Fibroblast of lung (primary cell): Measurements from ENCODE around the gene LAMB3.

ENCODE experiments used
- CTCF ChIP-seq, 2 donors: IDR thresholded peaks in 1 of 2; conservative IDR thresholded peaks in 1 of 2; 1 replicate in 1 of 2; 2 replicates in 1 of 2; pipeline ENCODE4 v1.5.1; 2011 to 2012; ENCODE audit warnings: low read length in 2 of 2, control low read depth in 1 of 2, inconsistent platforms in 1 of 2, low read depth in 1 of 2, mild to moderate bottlenecking in 1 of 2
- EZH2 ChIP-seq: IDR thresholded peaks from 2 replicates; pipeline ENCODE4 v1.5.1; 2012; ENCODE audit warnings: low read length, control low read depth, mild to moderate bottlenecking; ENCODE audit errors: missing control alignments

DNA sequence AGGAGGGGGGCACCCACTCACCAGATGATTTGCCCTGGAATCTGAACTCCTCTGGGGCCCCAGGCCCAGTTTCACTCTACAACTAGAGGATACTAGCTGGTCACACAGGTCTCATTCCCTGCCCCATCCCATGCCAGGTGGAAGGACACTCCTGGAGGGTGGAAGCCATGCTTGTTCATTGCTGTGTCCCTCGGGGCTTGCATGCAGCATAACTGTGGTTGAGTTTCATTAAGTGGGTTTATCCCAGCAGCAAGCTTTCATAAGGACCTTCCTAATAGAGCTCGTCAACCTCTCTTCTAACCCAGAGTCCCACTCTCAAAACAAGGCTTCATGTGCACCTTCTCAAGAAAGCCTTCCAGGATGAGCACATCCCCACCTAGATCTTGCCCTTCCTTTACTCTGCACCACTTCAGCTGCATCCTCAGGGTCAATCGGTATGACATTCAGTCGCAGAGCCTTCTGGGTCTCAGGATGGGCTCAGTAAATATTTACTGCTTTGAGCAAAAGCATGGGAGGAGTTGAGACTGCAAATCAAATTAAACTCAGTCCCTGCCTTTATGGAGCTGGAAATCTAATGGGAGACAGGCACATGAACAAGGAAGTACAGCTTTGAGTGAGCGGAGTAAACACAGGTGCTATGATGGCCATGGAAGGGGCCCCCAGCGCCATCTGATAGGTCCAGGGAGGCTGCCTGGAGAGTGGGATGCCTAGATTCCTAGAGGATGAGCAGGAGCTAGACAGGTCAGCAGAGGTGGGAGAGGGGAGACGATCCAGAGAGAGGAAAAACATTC is 32.3 kb downstream of the LAMB3 start:
- TF ChIP-seq EZH2, result no peak
- no peak for TF ChIP-seq CTCF (conservative IDR thresholded peaks at IDR 0.05 in 1 of 2, IDR thresholded peaks at IDR 0.05 in 1 of 2; ENCODE audit: low read depth in 1 of 2, low read length in 2 of 2)
